Measurements from ENCODE around the gene ZFAND6. TPM values are rescaled to one million over a fixed set of nuclear protein-coding genes. Genes with fewer than 3 reads are reported as not detected.

ZFAND6 gene
- total and polyA plus RNA-seq, 10 of the 15 experiments (the other 5 are each of a cell fraction or from before 2014, with no cell fraction given): 78.9 to 179 (median 135) TPM

- CTCF ChIA-PET: interaction anchor here (0.9 to 2.2 kb wide), 3 partner anchors 11 to 94 kb away, joined by 4 to 6 read pairs (median 4); no protein-coding TSS in a partner anchor
- FAIRE-seq: no peak
- TF ChIP-seq USF2 (IDR thresholded peaks at IDR 0.05; ENCODE audit: borderline replicate concordance, low read depth, low read length) (no peak), CREM (IDR thresholded peaks at IDR 0.05; ENCODE audit: low read depth) (no peak), RELB (IDR thresholded peaks at IDR 0.05; ENCODE audit: low read depth) (no peak), MTA3 (IDR thresholded peaks at IDR 0.05; ENCODE audit: borderline replicate concordance, low read length) (no peak)
These were observed 27.6 kb downstream of the ZFAND6 start for GRCh38 chr15:80087104-80087503.

More at GRCh38 chr15:80087104-80087503, 27.6 kb downstream of the ZFAND6 start:
- Histone ChIP-seq H3K9me3 (replicated peaks; ENCODE audit: control insufficient read depth, insufficient read depth, low read length) (no peaks in the 10 kb centered on the region), H3K4me2 (ENCODE audit: control insufficient read depth, insufficient read depth) (no peak overlapping the region), H4K20me1 (ENCODE audit: control insufficient read depth, insufficient read depth) (0 out of 2 replicates have a peak, but pooled peaks cover 4% of the 10 kb centered on the region), H3K27ac (ENCODE audit: control insufficient read depth, insufficient read depth) (no peak overlapping the region), H3K79me2 (ENCODE audit: control insufficient read depth, insufficient read depth, low read length) (peaks cover 59% of the 10 kb centered on the region), H3K27me3 (replicated peaks in 1 of 2; ENCODE audit: control insufficient read depth in 2 of 2, insufficient read depth in 2 of 2, low read length in 1 of 2) (no peaks in the 10 kb centered on the region), H3K4me3 (no peak overlapping the region), H3K36me3 (ENCODE audit: control insufficient read depth in 2 of 2, insufficient read depth in 2 of 2, low read length in 1 of 2) (peaks cover 0 to 5% of the 10 kb centered on the region in 2 experiments; a peak in 1 of 4 replicates), H3K9ac (ENCODE audit: control insufficient read depth, insufficient read depth, low read length) (no peak overlapping the region), H3K4me1 (ENCODE audit: control insufficient read depth, insufficient read depth, low read length) (no peaks in the 10 kb centered on the region), H2AFZ (ENCODE audit: control insufficient read depth, low read depth, low read length) (no peak overlapping the region)
- BruUV-seq (replicated peaks): no TSS peak
- RAD21 ChIA-PET (ENCODE audit: unreplicated experiment): interaction anchor here (1.4 kb wide), 1 partner anchor 24 kb away, joined by 4 read pairs; no protein-coding TSS in a partner anchor
- ATAC-seq (no peak), DNase-seq (ENCODE audit: low read depth, low spot score) (no peak)
- in situ Hi-C loops (cut with MboI): no loop called here
- WGBS (ENCODE audit: insufficient coverage, insufficient replicate concordance, low lambda C conversion rate, missing lambda C conversion rate): 58% methylated on average over 5 of the region's 5 CpGs
- SMC1A ChIA-PET (ENCODE audit: uncharacterized antibody, unreplicated experiment): interaction anchor here (0.7 to 1.8 kb wide), 4 partner anchors 11 to 220 kb away, joined by 3 to 7 read pairs (median 4); no protein-coding TSS in a partner anchor
- POLR2A ChIA-PET: interaction anchor here (1.3 to 1.5 kb wide), 2 partner anchors 10 to 11 kb away, joined by 3 to 5 read pairs; no protein-coding TSS in a partner anchor
- intact Hi-C loops (cut with micrococcal nuclease; ENCODE audit: unreplicated experiment): no loop called here

All from GM12878 (cell line).